Type B pancreatic cell (in vitro differentiated cells): Measurements from ENCODE around the gene NTN1. TPM values are rescaled to one million over a fixed set of nuclear protein-coding genes. Genes with fewer than 3 reads are reported as not detected.

ENCODE experiments used
- DNase-seq: peaks from one replicate; pipeline ENCODE4 v3.0.0; 2021; ENCODE audit warnings: mixed read lengths; ENCODE audit not compliant: unreplicated experiment; ENCODE audit errors: extremely low spot score
- H3K27ac Mint-ChIP-seq: 2 replicates; pipeline ENCODE4 v1.8.0; 2021; ENCODE audit warnings: mild to moderate bottlenecking, mixed read lengths
- H3K27me3 Mint-ChIP-seq: 2 replicates; pipeline ENCODE4 v1.8.0; 2021; ENCODE audit warnings: mixed read lengths
- H3K36me3 Mint-ChIP-seq: 2 replicates; pipeline ENCODE4 v1.8.0; 2021; ENCODE audit warnings: mixed read lengths
- H3K4me1 Mint-ChIP-seq: one replicate; pipeline ENCODE4 v1.8.0; 2021; ENCODE audit warnings: mixed read lengths; ENCODE audit not compliant: unreplicated experiment
- H3K4me3 Mint-ChIP-seq: 2 replicates; pipeline ENCODE4 v1.8.0; 2021; ENCODE audit warnings: mild to moderate bottlenecking, mixed read lengths
- H3K9me3 Mint-ChIP-seq: 2 replicates; pipeline ENCODE4 v1.8.0; 2021; ENCODE audit warnings: mixed read lengths
- CTCF ChIP-seq: fragments of 200-600 bp; sonication (generic); conservative IDR thresholded peaks from 2 replicates; pipeline ENCODE4 v1.5.0; 2021; ENCODE audit warnings: antibody characterized with exemption, mild to moderate bottlenecking
- total RNA-seq: library from RNA; stranded (reverse); gene quantifications from 2 replicates; pipeline ENCODE4 v1.2.1, GENCODE V29; 2021; ENCODE audit warnings: low replicate concordance

NTN1 gene
- total RNA-seq, 1 donor from 2014 or later: 10.7 TPM

- peaks cover 13% of the 10 kb centered on the region for H3K4me1 Mint-ChIP-seq
- H3K9me3 Mint-ChIP-seq: no peaks in the 10 kb centered on the region
- H3K27me3 Mint-ChIP-seq: peaks cover 7% of the 10 kb centered on the region
- DNase-seq: no peak
- H3K27ac Mint-ChIP-seq: no peak overlapping the region
- no peak for TF ChIP-seq CTCF
- H3K4me3 Mint-ChIP-seq: no peak overlapping the region
- H3K36me3 Mint-ChIP-seq: peaks cover 4% of the 10 kb centered on the region
Measured at GRCh38 chr17:9174312-9174711, 153.0 kb downstream of the NTN1 start.

GRCh38 chr17:9174779-9175574 lies 153.7 kb downstream of the NTN1 start:
- H3K36me3 Mint-ChIP-seq: peaks cover 4% of the 10 kb centered on the region
- H3K27me3 Mint-ChIP-seq: peaks cover 5% of the 10 kb centered on the region
- H3K9me3 Mint-ChIP-seq: no peaks in the 10 kb centered on the region
- no peak for DNase-seq
- H3K4me1 Mint-ChIP-seq: peaks cover 13% of the 10 kb centered on the region
- no peak overlapping the region for H3K4me3 Mint-ChIP-seq
- H3K27ac Mint-ChIP-seq: no peak overlapping the region
- no peak for TF ChIP-seq CTCF

- Mint-ChIP-seq H3K4me1 (peaks cover 12% of the 10 kb centered on the region), H3K4me3 (no peak overlapping the region), H3K27me3 (peaks cover 3% of the 10 kb centered on the region), H3K9me3 (no peaks in the 10 kb centered on the region), H3K36me3 (peaks cover 4% of the 10 kb centered on the region), H3K27ac (no peak overlapping the region)
- no peak for TF ChIP-seq CTCF
- DNase-seq: no peak
Measured at GRCh38 chr17:9175700-9176467, 154.6 kb downstream of the NTN1 start.

- Mint-ChIP-seq H3K4me1 (peaks cover 5% of the 10 kb centered on the region), H3K4me3 (no peak overlapping the region), H3K27ac (no peak overlapping the region), H3K9me3 (no peaks in the 10 kb centered on the region), H3K27me3 (no peaks in the 10 kb centered on the region), H3K36me3 (peaks cover 4% of the 10 kb centered on the region)
- no peak for DNase-seq
- no peak for TF ChIP-seq CTCF
Measured at GRCh38 chr17:9177212-9177611, 155.9 kb downstream of the NTN1 start.

GRCh38 chr17:9178319-9178718 lies 157.0 kb downstream of the NTN1 start:
- H3K27ac Mint-ChIP-seq: no peak overlapping the region
- no peaks in the 10 kb centered on the region for H3K36me3 Mint-ChIP-seq
- H3K9me3 Mint-ChIP-seq: no peaks in the 10 kb centered on the region
- peaks cover 5% of the 10 kb centered on the region for H3K4me1 Mint-ChIP-seq
- H3K4me3 Mint-ChIP-seq: no peak overlapping the region
- no peak for DNase-seq
- no peak for TF ChIP-seq CTCF
- H3K27me3 Mint-ChIP-seq: peaks cover under 1% of the 10 kb centered on the region
